Measurements from ENCODE around the gene IFNW1.
"Not testable (repeated sequence)": the region's sequence is repeated elsewhere in the genome, so short reads cannot be mapped to it uniquely, and the experiment has no call there.

IFNW1 gene

DNA sequence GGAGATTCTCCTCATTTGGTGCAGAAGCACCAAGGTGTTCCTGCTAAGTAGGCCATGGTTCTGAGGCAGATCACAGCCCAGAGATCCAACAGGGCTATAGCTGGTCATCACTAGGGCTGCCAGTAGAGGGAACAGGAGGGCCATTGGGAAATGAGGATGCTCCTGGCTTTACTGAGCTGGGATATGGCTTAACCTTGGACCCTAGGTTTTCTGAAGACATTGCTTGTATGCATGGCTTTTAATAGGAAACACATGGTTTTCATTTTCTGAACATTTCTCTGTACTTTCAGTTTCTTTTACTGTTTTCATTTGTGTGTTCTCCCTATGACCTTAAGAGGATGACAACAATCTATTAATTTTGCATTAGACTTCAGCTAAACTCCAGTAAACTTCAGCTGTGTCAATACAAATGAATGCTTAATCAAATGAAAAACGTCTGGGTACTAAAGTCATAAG is at the start of gene IFNW1:
TSS of gene IFNW1 (minus strand) at position 406 of the 456 bp plus-strand sequence. CDS start at position 144, 262 bp downstream.
- DNase-seq (ENCODE audit: low read depth in 2 of 2, low spot score in 1 of 2), result no peak

DNA sequence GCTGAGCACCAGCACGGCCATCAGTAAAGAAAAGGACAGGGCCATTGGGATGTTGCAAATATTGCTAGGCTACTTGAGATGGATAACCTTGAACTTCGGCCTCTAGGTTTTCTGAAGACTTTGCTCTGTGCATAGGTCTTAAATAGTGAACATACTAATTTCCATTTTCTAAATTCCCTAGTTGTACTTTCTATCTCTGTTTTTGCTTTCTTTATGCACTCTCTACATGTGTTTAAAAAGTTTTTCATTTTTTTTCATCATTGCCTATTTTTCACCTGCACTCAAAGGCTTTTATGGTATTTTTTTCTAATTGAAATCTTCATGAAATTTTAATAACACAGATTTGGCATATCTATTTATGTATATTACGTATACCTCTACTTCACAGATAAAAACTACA is 45.9 kb upstream of the IFNW1 start, which contains the start of gene IFNA4:
TSS of gene IFNA4 (minus strand) at position 101 of the 400 bp plus-strand sequence. CDS start at position 45, 56 bp downstream.
- DNase-seq (ENCODE audit: low read depth in 2 of 2, low spot score in 1 of 2), result not testable (repeated sequence)

DNA sequence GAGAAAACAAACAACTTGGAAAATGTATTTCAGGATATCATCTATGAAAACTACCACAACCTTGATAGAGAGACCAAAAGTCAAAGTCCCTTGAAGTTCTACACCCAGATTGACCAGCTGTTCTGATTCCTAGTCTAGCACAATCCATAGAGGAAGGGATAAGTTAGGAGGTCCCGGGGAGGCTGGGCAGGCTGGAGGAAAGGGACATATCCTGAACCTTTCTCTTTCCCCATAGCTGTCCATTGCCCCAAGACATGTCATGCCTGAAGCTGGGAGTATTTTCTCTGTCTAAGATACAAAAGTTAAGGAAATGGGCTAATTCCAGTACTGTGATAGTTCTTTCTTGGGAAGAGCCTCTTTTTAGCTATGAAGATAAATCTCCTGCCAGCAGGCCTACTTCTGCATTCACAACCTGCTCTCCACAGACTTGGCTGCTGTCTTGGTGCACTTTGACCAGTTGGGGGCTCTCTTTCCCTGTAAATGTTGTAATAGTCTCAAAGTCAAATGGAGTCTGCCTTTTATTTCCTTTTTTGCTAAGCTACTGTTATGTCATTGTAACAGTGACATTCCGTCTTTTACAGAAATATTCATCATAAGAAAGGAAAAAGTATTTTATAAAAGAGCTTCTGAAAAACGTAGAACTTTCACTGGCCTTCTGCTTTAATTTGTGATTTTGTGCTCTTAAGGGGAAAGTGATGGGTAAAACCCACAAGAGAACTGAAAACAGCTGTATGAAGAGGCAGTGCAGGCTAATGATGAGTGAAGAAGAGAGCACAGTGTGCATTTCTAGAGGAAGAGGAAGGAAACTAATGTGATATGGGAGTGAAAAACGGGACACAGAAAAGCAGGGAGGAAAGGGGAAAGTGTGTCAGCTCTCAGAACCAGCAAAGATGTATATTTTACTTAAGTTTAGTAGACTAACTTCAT is 41.4 kb upstream of the IFNW1 start:
- DNase-seq (ENCODE audit: low read depth in 2 of 2, low spot score in 1 of 2), result not testable (repeated sequence)

DNA sequence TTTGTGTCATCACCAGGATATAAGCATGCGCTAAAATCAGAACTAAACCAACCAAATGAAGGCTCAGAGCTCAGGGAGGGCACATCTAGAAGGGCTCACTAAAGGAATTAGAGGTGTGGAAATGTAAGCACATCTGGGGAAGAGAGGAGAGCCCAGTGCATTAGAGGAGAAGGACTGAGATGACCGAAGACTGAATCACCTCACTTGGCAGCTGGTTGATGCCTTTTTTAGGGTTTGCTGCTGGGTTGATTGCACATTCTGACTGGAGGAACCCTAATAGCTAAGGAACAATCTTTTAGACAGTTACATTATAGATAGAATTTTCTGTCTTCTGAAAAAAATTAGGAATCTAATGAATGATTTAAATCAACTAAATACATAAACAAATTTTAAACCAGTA is 33.0 kb upstream of the IFNW1 start:
- no peak for DNase-seq (ENCODE audit: low read depth in 2 of 2, low spot score in 1 of 2)

DNA sequence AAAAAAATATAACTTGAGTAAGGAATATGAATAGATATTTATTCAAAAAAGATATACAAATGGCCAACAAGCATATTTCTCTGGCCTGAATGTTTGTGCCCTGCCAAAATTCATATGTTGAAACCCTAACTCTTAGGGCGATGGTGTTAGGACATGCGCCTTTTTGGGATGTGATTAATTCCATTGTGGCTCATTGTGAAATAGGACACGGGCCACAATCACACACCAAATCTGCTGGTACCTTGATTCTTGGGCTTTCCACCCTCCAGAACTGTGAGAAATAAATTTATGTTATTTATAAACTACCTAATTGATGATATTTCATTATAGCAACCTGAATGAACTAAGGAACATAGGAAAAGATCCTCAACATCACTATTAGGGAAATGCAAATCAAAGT is 30.5 kb upstream of the IFNW1 start:
- no peak for DNase-seq (ENCODE audit: low read depth in 2 of 2, low spot score in 1 of 2)

DNA sequence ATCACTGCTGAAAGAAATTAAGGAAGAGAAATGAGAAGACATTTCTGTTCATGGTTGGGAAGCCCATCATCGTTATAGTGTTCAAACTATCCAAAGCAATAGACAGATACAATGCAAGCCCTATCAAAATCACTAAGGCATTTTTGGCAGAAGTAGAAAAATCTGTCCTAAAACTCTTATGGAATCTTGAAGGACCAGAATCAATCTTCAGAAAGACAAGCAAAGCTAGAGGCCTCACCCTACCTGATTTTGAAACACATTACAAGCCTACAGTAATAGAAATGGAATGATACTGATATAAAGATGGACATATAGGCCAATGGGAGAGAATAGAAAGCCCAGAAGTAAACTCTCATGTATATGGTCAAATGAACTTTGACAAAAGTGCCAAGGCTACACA is 29.7 kb upstream of the IFNW1 start:
- DNase-seq (ENCODE audit: low read depth in 2 of 2, low spot score in 1 of 2), result no peak

DNA sequence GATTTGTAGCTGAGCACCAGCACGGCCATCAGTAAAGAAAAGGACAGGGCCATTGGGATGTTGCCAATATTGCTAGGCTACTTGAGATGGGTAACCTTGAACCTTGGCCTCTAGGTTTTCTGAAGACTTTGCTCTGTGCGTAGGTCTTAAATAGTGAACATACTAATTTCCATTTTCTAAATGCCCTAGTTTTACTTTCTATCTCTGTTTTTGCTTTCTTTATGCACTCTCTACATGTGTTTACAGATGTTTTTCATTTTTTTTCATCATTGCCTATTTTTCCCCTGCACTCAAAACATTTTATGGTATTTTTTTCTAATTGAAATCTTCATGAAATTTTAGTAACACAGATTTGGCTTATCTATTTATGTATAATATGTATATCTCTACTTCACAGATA is 24.9 kb upstream of the IFNW1 start, which contains the start of gene IFNA21:
TSS of gene IFNA21 (minus strand) at position 101 of the 400 bp plus-strand sequence. CDS start at position 53, 48 bp downstream.
- DNase-seq (ENCODE audit: low read depth in 2 of 2, low spot score in 1 of 2), result not testable (repeated sequence)

DNA sequence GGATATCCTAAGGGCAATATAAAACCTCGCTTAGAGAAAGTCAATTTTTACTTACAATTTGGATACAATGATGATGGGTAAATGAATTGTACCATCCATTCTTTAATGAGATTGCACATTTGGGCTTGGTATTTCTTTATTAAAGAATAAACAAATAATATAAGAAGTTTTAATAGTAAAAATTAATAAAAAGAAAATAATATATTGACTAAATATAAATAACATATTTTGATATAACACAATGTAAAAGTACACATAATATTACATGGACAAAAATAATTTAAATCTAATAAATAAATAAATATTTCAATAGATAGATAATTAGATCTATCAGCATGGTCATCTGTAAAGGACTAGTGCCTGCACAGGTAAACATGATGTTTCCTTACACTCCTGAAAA is 23.9 kb upstream of the IFNW1 start:
- no peak for DNase-seq (ENCODE audit: low read depth in 2 of 2, low spot score in 1 of 2)

DNA sequence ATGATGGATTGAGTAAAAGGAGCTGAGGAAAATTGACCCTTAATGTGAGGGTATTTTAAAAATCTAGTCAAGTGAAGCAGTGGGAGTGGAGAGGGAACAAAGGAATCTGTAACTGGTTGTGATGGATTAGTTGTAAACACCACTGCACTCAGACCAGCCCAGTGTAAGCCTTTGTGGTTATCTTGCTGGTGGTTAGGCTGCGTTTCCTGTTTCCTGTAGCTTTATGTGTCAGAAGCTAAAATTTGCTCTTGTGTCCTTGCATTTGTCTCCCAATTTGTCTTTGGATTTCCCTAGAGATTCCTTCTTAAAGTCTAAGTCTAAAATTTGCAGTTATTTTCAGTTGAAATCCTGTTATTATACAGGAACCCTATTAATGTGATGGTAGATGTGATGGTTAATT is 18.5 kb upstream of the IFNW1 start:
- no peak for DNase-seq (ENCODE audit: low read depth in 2 of 2, low spot score in 1 of 2)

DNA sequence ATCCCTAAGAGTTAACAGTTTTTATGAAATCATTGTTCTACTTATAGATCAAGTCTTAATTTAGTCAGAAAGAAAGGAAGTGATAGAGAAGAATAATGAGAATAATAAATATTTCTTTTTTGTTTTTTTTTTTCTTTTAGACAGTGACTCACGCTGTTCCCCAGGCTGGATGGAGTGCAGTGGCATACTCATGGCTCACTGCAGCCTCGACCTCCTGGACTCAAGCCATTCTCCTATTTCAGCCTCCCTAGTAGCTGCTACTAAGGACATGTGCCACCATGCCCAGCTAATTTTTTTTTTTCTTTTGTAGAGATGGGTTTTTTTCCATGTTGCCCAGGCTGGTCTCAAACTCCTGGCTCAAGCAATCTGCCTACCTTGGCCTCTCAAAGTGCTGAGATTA is 13.9 kb upstream of the IFNW1 start:
- no peak for DNase-seq (ENCODE audit: low read depth in 2 of 2, low spot score in 1 of 2)

DNA sequence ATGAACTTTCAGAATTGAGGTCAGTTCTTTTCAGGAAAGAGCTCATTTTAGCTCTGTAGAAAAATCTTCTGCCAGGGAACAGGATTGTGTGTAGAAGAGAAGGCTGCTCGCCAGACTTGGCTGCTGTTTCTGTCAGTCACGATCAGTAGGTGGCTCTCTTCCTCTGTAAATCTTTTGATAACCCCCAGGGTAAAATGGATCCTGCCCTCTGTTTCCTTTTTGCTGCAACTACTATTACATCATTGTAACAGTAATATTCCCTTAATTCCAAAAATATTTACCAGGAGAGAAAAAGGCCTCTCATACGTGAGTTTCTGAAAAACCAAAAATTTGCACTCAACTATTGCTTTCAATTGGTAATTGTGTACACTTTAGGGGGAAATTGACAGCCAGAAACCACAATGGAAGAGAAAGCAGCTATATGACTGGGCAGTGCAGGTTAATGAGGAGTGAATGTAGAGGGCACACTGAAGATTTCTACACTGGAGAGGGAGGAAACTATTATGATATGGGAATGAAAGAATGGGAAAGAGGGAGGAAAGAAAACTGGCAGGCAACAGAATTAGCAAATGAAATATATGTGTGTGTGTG is 12.5 kb upstream of the IFNW1 start:
- no peak for DNase-seq (ENCODE audit: low read depth in 2 of 2, low spot score in 1 of 2)

DNA sequence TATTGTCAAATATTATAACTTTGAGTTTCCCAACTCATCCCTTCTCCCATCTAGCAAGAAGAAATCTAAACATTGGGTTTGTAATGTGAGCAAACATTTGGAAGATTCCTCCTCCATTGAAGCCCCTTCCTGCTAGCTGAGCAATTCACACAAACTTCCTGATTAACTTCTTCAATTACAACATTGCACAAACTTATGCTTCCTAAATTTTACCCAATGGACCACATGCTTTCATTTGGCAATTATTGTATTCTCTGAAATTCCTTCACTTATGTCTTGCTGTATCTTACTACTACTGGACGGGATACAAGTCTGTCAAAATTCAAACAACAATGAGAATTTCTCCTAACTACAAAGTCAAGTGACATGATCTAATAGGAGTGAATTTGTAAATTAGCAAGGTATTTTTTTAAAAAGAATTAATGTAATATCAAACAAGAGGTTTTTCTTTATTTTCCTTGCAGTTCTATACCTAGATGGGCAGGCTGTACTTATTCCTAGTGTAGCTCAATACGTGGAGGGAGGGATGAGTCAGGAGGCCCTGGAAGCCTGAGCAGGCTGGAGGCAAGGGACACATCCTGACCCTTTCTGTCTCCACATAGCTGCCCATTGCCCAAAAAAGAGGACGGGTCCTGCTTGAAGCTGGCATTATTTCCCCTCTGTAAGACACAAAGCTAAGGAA is 11.8 kb upstream of the IFNW1 start:
- DNase-seq (ENCODE audit: low read depth in 2 of 2, low spot score in 1 of 2), result no peak

DNA sequence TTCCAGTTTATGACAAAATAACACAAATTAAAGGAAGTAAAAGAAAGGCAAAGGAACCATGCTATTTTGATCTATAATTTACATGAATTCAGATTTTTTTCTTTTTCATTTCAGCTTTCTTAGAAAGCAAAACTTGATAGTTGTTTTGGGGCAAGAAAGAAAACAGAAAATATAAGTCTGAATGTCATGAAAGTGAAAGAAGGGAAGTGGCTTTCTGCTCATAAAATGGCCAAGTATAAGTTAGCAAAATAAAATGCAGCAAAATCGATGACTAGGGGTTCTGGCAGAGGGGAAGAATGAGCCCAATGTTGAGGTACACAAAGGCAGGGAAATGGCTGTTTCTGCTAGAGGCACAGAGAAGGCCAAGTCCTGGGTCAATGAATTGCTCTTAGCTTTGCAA is 3.0 kb upstream of the IFNW1 start:
- no peak for DNase-seq (ENCODE audit: low read depth in 2 of 2, low spot score in 1 of 2)

DNA sequence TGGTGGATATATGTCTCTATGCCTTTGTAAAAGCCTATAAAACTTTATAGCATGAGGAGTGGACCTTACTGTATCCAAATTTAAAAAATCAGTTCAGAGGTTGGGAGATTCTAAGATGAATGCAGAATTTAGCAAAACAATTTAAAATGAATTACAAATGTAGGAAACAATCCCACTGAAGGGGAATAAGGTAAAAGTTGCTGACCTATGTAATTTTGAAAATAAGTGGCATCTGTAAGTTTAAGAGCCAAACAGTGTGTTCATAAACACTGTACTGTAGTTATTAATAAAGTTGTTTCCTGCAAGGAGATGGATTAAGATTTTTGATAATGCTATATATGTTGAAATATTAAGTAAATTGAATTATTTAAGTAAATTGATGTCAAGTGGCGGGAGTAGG is 4.6 kb downstream of the IFNW1 start:
- no peak for DNase-seq (ENCODE audit: low read depth in 2 of 2, low spot score in 1 of 2)

DNA sequence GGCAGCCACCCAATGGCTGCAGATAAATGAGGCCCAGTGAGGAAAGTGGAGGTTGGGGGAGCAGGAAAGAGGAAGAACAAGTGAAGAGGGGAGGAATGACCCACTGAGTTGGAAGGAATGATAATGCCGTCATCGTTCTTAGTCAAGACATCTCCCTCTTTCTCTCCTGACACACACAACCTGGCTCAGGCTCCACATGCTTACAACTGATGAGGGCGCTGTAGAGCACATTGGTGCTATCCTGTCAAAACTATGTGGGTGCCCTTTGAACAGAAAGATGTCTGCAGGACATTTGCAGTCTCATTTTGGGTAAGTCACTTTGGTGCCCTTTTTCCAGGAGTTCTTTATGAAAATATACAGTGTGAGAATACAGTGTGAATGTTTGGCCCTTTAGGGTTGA is 5.9 kb downstream of the IFNW1 start:
- DNase-seq (ENCODE audit: low read depth in 2 of 2, low spot score in 1 of 2), result no peak

DNA sequence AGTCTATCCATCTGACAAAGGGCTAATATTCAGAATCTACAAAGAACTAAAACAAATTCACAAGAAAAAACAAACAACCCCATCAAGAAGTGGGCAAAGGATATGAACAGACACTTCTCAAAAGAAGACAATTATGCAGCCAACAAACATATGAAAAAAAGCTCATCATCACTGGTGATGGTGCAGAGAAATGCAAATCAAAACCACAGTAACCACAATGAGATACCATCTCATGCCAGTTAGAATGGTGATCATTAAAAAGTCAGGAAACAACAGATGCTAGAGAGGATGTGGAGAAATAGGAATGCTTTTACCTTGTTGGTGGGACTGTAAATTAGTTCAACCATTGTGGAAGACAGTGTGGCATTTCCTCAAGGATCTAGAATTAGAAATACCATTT is 13.4 kb downstream of the IFNW1 start:
- DNase-seq (ENCODE audit: low read depth in 2 of 2, low spot score in 1 of 2), result not testable (repeated sequence)

DNA sequence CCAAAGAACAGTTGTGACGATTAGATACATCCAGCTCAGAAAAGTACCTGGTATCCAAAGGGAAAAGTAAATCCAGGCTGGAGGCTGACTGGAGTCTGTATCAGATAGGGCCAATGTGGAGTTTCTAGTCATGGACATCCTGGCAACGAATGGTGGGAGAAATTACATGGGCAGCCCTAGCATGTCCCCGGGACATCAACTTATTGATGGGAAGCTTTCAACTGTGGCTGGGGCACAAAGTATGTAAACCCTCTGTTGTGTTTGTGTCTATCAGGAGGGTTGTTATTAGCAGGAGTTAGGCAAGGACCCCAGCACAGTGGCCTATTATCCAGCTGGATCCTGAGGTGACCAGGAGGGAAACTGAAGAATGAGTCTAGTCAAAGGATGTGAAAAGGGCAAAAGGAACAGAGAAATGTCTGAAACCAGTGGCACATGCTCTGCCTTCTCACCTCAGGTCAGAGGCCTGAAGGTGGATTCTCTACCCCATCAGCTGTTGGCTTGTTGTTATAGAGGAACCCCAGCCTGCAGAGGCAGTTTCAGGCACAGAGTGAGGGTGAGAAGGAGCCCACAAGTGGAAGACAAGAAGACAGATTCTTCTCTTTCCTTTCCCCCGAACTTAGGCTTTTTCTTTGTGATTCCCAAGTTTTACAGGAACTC is 19.9 kb downstream of the IFNW1 start:
- DNase-seq (ENCODE audit: low read depth in 2 of 2, low spot score in 1 of 2), result no peak

DNA sequence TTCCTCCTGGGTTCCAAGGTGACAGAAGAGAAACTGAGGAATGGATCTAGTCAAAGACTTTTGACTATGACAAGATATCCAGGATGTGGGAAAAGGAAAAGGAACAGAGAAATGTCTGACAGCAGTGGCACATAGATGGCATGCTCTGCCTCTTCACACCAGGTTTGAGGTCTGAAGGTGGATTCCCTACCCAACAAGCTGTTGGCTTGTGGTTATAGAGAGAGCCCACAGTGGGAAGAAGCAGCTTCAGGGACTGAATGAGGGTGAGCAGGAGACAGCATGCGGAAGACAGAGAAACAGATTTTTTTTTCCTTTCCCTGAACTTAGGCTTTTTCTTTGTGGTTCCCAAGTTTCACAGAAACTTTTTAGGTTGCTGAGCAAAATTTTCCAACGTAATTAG is 20.6 kb downstream of the IFNW1 start:
- DNase-seq (ENCODE audit: low read depth in 2 of 2, low spot score in 1 of 2), result no peak

DNA sequence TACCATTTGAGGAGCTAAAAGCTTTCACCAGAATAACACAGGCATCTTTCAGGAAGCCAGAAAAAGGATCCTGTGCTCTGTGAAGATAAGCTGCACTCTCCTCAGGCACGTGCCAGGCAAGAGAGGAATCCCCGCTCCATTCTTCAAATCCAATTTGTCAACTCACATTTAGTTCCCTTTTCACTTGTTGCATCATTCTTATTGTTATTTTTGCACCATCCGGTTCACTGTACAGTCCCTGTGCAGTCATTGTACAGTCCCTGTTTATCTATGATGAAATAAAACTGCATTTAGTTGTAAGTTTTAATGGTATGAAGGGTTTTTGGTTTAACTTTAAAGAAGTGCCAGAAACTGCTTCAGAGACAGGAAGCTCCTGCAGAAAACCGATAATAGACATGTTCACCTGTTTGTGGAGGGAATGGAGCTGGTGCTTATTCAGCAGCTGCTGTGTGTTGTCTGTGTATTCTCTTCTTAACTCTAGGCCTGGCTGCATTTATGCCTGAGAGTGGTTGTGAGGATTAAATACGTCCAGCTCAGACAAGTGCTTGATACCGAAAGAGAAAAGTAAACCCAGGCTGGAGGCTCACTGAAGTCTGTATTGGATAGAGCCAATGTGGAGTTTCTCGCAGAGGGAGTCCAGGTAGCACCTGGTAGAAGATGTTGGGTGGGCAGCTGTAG is 22.4 kb downstream of the IFNW1 start:
- DNase-seq (ENCODE audit: low read depth in 2 of 2, low spot score in 1 of 2), result no peak

DNA sequence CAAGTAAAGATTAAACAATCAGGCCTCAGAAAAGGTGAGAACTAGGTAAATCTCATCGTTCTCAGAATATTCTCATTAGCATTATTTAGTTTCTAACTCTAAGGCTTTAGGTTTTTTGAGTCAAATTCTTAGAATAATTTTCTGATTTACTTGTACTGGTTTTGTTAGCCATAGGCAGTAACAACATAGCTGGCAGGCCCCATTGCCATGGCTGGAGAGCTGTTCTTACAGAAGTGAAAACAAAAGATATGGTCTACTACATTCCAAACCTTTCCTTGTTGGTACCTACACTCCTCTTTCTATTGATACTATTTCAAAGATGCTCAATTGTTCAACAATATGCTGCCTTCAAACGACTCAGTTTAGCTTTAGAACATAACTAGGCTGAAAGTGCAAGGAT is 27.3 kb downstream of the IFNW1 start:
- no peak for DNase-seq (ENCODE audit: low read depth in 2 of 2, low spot score in 1 of 2)
